ENCODE measurements around the gene NAV2. TPM values are rescaled to one million over a fixed set of nuclear protein-coding genes. Genes with fewer than 3 reads are reported as not detected.

The NAV2 gene
- total and polyA plus RNA-seq, 3 donors from 2014 or later, result 3.4 to 6.0 (median 3.9) TPM

DNA sequence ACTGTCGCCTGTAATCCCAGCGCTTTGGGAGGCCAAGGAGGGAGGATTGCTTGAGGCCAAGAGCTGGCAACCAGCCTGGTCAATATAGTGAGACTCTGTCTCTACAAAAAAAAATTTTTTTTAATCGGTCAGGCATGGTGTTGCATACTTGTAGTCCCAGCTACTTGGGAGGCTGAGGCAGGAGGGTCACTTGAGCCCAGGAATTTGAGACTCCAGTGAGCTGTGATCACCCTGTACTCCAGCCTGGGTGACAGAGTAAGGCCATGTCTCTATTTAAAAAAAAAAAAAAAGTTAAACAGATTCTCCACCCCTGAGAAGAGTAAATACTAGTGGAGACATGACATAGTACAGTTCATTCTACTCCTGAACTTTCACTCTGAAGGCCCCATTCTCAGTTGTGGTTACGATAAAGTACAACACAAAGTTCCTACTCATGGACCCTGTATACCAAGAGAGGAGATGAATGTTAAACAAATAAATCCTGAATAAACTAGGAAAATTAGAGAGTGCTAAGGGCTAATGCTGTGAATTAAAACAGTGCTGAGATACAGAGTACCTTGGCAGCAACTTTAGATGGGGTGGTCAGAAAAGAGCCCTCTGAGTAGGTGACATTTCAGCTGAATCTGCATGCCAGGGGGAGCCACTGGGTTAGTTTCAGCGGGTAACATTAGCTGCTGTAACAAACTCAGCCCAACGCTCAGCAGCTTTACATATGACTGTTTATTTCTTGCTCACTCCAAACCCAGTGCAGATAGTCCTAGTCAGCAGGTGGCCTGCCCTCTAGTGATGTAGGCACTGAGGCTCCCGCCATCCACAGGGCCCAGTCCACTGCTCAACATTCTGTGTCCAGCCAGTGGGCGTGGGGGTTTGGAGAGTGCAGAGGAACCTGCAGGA is 372.5 kb downstream of the NAV2 start:
- Histone ChIP-seq H3K9me3 (no peaks in the 10 kb centered on the region), H3K4me3 (no peak overlapping the region), H3K36me3 (ENCODE audit: low read depth, missing control alignments) (no peaks in the 10 kb centered on the region), H3K27me3 (no peaks in the 10 kb centered on the region), H3K4me1 (peaks cover 5% of the 10 kb centered on the region), H3K27ac (no peak overlapping the region)
- no peak for DNase-seq
- 86 to 91% methylated on average over 8 of the region's 8 CpGs for WGBS, 2 donors
- TF ChIP-seq POLR2A (IDR thresholded peaks at IDR 0.05), result no peak
- TF ChIP-seq, protein P1, sequence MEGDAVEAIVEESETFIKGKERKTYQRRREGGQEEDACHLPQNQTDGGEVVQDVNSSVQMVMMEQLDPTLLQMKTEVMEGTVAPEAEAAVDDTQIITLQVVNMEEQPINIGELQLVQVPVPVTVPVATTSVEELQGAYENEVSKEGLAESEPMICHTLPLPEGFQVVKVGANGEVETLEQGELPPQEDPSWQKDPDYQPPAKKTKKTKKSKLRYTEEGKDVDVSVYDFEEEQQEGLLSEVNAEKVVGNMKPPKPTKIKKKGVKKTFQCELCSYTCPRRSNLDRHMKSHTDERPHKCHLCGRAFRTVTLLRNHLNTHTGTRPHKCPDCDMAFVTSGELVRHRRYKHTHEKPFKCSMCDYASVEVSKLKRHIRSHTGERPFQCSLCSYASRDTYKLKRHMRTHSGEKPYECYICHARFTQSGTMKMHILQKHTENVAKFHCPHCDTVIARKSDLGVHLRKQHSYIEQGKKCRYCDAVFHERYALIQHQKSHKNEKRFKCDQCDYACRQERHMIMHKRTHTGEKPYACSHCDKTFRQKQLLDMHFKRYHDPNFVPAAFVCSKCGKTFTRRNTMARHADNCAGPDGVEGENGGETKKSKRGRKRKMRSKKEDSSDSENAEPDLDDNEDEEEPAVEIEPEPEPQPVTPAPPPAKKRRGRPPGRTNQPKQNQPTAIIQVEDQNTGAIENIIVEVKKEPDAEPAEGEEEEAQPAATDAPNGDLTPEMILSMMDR (IDR thresholded peaks at IDR 0.05), result no peak
- intact Hi-C loops (cut with DNase I; ENCODE audit: low total_unique reads), result no loop called here

DNA sequence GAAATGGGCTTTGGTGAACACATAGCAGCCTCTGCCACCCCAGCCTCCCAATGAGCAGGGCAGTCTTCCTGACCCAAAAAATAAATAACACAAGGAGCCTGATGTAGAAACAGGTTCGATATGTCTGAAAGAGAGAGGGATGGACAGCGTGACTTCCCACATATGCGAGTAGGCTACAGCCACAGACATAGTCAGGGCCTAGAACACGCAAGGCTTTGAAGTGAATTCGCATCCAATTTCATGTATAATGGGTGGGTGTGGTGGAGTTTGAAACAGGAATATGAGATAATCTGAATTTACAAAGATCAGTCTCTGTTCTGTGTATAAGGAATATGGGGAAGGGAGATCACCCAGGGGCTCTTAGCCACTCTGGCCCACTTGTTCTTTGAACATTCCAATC is 373.3 kb downstream of the NAV2 start:
- DNase-seq, result no peak
- Histone ChIP-seq H3K4me3 (no peak overlapping the region), H3K36me3 (ENCODE audit: low read depth, missing control alignments) (no peaks in the 10 kb centered on the region), H3K4me1 (peaks cover 10% of the 10 kb centered on the region), H3K27me3 (no peaks in the 10 kb centered on the region), H3K9me3 (no peaks in the 10 kb centered on the region), H3K27ac (no peak overlapping the region)
- WGBS, 2 donors, result 94 to 96% methylated on average over 5 of the region's 5 CpGs
- intact Hi-C loops (cut with DNase I; ENCODE audit: low total_unique reads), result no loop called here
- TF ChIP-seq, protein P1 (IDR thresholded peaks at IDR 0.05), result no peak
- TF ChIP-seq POLR2A (IDR thresholded peaks at IDR 0.05), result no peak

DNA sequence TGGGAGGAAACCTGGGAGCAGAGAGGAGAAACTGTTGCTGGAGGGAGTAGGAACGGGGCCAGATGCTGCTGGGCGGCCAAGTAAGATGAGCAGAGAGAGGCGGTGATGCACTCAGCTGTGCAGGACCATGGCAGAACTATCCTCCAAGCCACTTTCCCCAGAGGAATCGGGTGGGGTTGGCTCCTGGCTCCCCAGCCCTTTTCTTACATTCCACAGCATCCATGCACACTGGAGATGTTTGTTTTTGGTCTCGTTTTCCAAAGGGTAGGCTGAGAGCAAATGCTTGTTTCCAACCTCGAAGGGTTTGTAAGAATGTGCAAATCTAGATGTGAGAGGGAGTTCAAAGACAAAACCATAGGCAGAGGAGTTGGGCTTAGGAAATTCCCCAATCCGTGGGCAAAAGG is 374.5 kb downstream of the NAV2 start:
- DNase-seq, result no peak
- intact Hi-C loops (cut with DNase I; ENCODE audit: low total_unique reads), result no loop called here
- no peaks in the 10 kb centered on the region for H3K27me3 ChIP-seq
- TF ChIP-seq, protein P1 (IDR thresholded peaks at IDR 0.05), result no peak
- no peak for TF ChIP-seq POLR2A (IDR thresholded peaks at IDR 0.05)
- no peaks in the 10 kb centered on the region for H3K9me3 ChIP-seq
- H3K27ac ChIP-seq, result no peak overlapping the region
- 72 to 83% methylated on average over 7 of the region's 7 CpGs for WGBS, 2 donors
- H3K4me1 ChIP-seq, result peaks cover 11% of the 10 kb centered on the region
- no peaks in the 10 kb centered on the region for H3K36me3 ChIP-seq (ENCODE audit: low read depth, missing control alignments)
- no peak overlapping the region for H3K4me3 ChIP-seq

DNA sequence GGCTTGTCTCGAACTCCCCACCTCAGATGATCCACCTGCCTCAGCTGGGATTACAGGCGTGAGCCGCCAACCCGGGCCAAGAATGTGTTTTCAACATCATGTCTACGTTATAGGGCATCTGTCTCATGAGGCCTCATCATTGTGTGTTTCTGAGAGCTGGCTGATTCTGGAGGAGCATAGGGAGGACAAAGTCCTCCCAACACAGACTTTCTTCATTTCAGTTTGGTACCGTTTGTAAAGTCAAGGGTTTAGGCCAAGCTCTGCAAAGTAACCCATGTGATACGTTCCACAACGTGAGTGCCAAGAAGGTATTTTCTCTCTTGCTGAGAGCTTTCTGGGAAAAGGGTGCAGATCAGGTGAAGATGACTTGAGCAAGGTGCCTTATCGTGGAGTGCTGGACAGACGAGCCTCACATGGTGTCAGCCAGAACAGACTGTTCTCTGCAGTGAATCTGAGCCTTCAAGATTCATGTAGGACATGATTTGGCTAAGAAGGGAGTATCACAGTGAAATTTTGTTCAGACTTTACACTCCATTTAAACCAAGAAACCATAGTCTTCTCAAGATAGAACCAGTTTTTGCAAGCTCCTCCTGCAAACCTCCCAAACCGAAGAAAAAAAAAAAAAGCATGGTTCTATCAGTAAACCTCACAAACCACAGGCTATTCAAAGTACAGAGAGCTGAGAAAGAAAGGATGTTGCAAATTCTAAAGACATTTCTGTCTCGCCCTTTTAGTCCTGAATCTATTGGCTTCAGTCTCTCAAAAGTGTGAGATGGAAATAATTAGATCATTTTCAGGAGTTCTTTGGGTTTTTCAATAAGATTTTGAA is 376.0 kb downstream of the NAV2 start:
- H3K27me3 ChIP-seq, result no peaks in the 10 kb centered on the region
- H3K36me3 ChIP-seq (ENCODE audit: low read depth, missing control alignments), result no peaks in the 10 kb centered on the region
- H3K4me1 ChIP-seq, result peaks cover 11% of the 10 kb centered on the region
- no peak for DNase-seq
- WGBS, 2 donors, result 63 to 65% methylated on average over 12 of the region's 12 CpGs
- H3K9me3 ChIP-seq, result no peaks in the 10 kb centered on the region
- H3K27ac ChIP-seq, result no peak overlapping the region
- no peak overlapping the region for H3K4me3 ChIP-seq
- TF ChIP-seq, protein P1 (IDR thresholded peaks at IDR 0.05), result no peak
- TF ChIP-seq POLR2A (IDR thresholded peaks at IDR 0.05), result no peak
- intact Hi-C loops (cut with DNase I; ENCODE audit: low total_unique reads), result no loop called here

Measured in testis (tissue), 3 donors.